Activated CD8-positive, alpha-beta T cell treated with anti-CD3 and anti-CD28 coated beads for 36 hours (primary cell): ENCODE data around the gene SNCAIP. TPM values are rescaled to one million over a fixed set of nuclear protein-coding genes. Genes with fewer than 3 reads are reported as not detected.

ENCODE experiments used
- ATAC-seq: fragments of 200-7000 bp; cut with Tn5 transposase; one replicate; pipeline ENCODE4 v1.10.0; 2021; ENCODE audit warnings: mild to moderate bottlenecking, moderate library complexity
- CTCF ChIA-PET: fragments of 350-600 bp; sonication (Branson Sonifier 250); formaldehyde crosslinking; loops from one replicate; lab custom pipeline; 2021; ENCODE audit warnings: antibody characterized with exemption; lab: Charles Lee
- POLR2A ChIA-PET: fragments of 350-600 bp; sonication (Branson Sonifier 250); formaldehyde crosslinking; loops from one replicate; lab custom pipeline; 2021; ENCODE audit warnings: antibody characterized with exemption; lab: Charles Lee
- DNase-seq: peaks from one replicate; pipeline ENCODE4 v3.0.0-alpha.2; 2020
- H3K27ac Mint-ChIP-seq: one replicate; pipeline ENCODE4 v1.8.0; 2021; ENCODE audit warnings: mild to moderate bottlenecking, mixed read lengths
- H3K27me3 Mint-ChIP-seq: one replicate; pipeline ENCODE4 v1.8.0; 2021; ENCODE audit warnings: mixed read lengths
- H3K36me3 Mint-ChIP-seq: one replicate; pipeline ENCODE4 v1.8.0; 2021; ENCODE audit warnings: low read depth, mixed read lengths
- H3K4me1 Mint-ChIP-seq: one replicate; pipeline ENCODE4 v1.8.0; 2021; ENCODE audit warnings: low read depth, mixed read lengths
- H3K4me3 Mint-ChIP-seq: one replicate; pipeline ENCODE4 v1.8.0; 2021; ENCODE audit warnings: mild to moderate bottlenecking, moderate library complexity, mixed read lengths
- H3K9me3 Mint-ChIP-seq: one replicate; pipeline ENCODE4 v1.8.0; 2021; ENCODE audit warnings: mixed read lengths
- intact Hi-C: fragments of 100-400 bp; cut with micrococcal nuclease; formaldehyde crosslinking; loops from one replicate; pipeline ENCODE4 v1.10.0; 2022
- total RNA-seq, 2 experiments: library from RNA; stranded (reverse); gene quantifications; one replicate each; pipeline ENCODE4 v1.2.3, GENCODE V29; 2021
- TF ChIP-seq, protein P1 (sequence below): fragments of 200-600 bp; IDR thresholded peaks from one replicate; pipeline ENCODE4 v1.8.0; 2022; ENCODE audit warnings: antibody characterized with exemption, mild to moderate bottlenecking

Gene SNCAIP
- total RNA-seq, 2 experiments from 2014 or later = not detected

DNA sequence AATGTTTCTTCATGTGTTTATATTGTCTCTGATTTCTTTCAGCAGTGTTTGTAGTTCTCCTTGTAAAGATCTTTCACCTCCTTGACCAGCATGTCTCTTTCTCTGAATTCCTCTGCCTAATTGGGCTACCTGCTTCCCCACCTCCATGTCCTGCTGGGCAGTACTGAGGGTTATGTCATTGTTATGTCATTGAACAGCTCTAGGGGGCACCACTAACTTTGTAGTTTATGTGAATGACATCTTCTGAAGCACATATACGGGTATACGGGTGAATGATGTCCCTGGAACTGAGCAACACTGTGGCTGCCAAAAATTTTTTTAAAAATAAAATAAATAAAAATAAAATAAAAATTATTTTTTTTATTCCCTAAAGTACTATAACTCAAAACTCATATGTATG is 16.9 kb upstream of the SNCAIP start:
- no peaks in the 10 kb centered on the region for H3K9me3 Mint-ChIP-seq
- no peaks in the 10 kb centered on the region for H3K36me3 Mint-ChIP-seq
- no peak overlapping the region for H3K27ac Mint-ChIP-seq
- H3K4me3 Mint-ChIP-seq = no peak overlapping the region
- peaks cover 5% of the 10 kb centered on the region for H3K27me3 Mint-ChIP-seq
- DNase-seq = no peak
- CTCF ChIA-PET = interaction anchor here (1.2 kb wide), 1 partner anchor 10 kb away, joined by 3 read pairs; no protein-coding TSS in a partner anchor
- TF ChIP-seq, protein P1, sequence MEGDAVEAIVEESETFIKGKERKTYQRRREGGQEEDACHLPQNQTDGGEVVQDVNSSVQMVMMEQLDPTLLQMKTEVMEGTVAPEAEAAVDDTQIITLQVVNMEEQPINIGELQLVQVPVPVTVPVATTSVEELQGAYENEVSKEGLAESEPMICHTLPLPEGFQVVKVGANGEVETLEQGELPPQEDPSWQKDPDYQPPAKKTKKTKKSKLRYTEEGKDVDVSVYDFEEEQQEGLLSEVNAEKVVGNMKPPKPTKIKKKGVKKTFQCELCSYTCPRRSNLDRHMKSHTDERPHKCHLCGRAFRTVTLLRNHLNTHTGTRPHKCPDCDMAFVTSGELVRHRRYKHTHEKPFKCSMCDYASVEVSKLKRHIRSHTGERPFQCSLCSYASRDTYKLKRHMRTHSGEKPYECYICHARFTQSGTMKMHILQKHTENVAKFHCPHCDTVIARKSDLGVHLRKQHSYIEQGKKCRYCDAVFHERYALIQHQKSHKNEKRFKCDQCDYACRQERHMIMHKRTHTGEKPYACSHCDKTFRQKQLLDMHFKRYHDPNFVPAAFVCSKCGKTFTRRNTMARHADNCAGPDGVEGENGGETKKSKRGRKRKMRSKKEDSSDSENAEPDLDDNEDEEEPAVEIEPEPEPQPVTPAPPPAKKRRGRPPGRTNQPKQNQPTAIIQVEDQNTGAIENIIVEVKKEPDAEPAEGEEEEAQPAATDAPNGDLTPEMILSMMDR = no peak
- H3K4me1 Mint-ChIP-seq = no peaks in the 10 kb centered on the region
- no peak for ATAC-seq
- POLR2A ChIA-PET = no interaction called here
- intact Hi-C loops = no loop called here

DNA sequence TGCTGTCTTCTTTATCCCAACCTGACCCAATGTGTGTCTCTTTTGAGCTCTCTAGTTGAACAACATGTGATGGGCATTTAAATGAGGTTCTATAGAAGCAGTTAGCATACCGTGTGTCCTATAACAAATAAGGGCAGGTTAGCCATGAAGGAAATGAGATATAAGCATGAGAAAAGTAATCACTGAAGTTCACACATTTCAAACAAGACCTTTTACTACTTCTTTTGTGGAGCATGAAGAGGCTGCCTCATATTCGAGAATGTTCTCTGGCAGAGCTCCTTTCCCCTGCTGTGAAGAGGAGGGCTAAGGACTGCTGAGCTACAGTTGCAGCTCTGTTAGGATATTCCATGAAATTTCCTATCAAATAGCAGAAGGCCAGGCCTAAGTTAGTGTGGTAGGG is 15.2 kb upstream of the SNCAIP start:
- H3K36me3 Mint-ChIP-seq = no peaks in the 10 kb centered on the region

DNA sequence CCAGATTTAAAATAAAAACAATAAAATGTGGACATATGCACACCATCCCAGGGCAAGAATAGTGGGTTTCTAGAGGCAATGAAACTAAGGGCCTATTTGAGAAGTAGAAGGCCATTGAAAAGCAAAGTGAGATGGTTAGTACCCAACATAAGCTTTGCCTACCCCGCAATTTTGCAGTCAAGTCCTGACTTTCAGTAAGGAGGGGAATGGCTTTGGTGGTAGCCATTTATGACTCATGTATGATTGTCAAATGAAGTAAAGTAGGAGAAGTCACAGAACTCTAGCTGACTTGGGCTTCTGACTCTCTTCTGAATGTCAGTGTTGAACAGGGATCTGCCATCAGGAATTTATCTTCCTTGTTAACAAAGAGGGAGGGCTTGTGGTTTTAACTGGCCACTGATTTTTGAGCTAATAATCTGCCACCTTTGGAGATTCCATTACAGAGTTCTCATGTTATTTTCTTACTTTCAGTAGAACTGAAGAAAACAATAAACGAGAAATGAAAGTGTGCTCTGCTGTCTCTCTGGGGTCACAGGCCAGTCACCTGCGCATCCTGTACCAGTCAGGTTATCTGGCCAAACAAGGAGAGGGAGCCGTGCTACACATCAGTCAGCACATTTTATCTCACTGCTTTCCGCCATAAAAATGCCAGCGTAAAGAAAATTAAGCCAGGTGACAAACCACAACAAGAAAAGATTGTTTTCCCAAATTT is 14.3 kb upstream of the SNCAIP start:
- Mint-ChIP-seq H3K27ac (no peak overlapping the region), H3K9me3 (no peaks in the 10 kb centered on the region), H3K4me3 (no peak overlapping the region), H3K36me3 (no peaks in the 10 kb centered on the region), H3K27me3 (peaks cover 3% of the 10 kb centered on the region), H3K4me1 (no peaks in the 10 kb centered on the region)
- ATAC-seq (no peak), DNase-seq (no peak)
- intact Hi-C loops = no loop called here
- TF ChIP-seq, protein P1 = no peak
- ChIA-PET POLR2A (no interaction called here), CTCF (no interaction called here)

More for the DNA sequence above, 15.2 kb upstream of the SNCAIP start:
- Mint-ChIP-seq H3K27ac (no peak overlapping the region), H3K4me3 (no peak overlapping the region), H3K27me3 (peaks cover 3% of the 10 kb centered on the region), H3K4me1 (no peaks in the 10 kb centered on the region), H3K9me3 (no peaks in the 10 kb centered on the region)
- intact Hi-C loops = no loop called here
- ChIA-PET CTCF (no interaction called here), POLR2A (no interaction called here)
- DNase-seq = no peak
- TF ChIP-seq, protein P1 = no peak
- no peak for ATAC-seq

DNA sequence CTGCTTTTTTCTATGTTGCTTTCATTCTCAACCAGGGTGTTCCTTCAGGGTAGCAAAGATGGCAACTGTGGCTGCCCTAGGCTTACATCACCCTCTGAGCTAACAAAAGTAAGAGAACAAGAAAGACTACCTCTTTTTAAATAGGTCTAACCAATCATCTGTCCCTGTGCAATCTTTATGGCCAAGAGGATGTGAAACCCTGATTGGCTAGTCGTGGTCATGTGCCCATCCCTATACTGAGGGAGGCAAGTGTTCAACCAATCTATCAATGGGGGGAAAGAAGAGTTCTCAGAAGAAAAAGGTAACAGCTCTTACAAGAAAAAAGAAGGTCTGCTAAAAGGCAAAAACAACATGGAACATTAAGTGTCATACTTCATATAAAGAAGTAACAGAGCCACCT is 11.7 kb upstream of the SNCAIP start:
- POLR2A ChIA-PET = interaction anchor here (0.6 kb wide), 1 partner anchor 1256 kb away, joined by 3 read pairs; no protein-coding TSS in a partner anchor
- intact Hi-C loops = no loop called here
- CTCF ChIA-PET = no interaction called here
- no peaks in the 10 kb centered on the region for H3K9me3 Mint-ChIP-seq
- peaks cover 2% of the 10 kb centered on the region for H3K27me3 Mint-ChIP-seq
- H3K4me1 Mint-ChIP-seq = no peaks in the 10 kb centered on the region
- no peaks in the 10 kb centered on the region for H3K36me3 Mint-ChIP-seq
- H3K27ac Mint-ChIP-seq = no peak overlapping the region
- no peak for ATAC-seq
- H3K4me3 Mint-ChIP-seq = no peak overlapping the region
- TF ChIP-seq, protein P1 = no peak
- DNase-seq = no peak

DNA sequence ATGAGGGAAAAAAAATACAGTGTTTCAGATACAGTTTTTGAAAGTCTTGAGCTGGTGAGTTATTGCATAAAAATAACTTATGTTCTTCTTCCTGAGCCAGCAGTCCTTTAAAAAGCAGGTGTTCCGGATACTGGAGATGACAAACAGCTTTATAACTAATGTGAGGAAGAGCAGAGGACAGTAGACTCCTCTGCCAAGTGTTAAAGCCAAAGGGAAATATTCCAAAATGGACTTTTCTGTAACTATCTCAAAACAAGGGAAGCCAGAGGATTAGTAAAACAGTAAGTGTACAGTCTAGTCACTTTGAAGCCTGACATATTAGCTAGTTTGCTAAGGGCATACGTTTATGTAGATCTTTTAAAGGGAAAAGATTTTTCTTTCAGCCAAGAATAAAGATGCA is 11.0 kb upstream of the SNCAIP start:
- Mint-ChIP-seq H3K4me3 (no peak overlapping the region), H3K27me3 (peaks cover 2% of the 10 kb centered on the region), H3K9me3 (no peaks in the 10 kb centered on the region), H3K36me3 (no peaks in the 10 kb centered on the region), H3K4me1 (no peaks in the 10 kb centered on the region), H3K27ac (no peak overlapping the region)
- intact Hi-C loops = no loop called here
- ChIA-PET CTCF (no interaction called here), POLR2A (no interaction called here)
- TF ChIP-seq, protein P1 = no peak
- no peak for ATAC-seq
- no peak for DNase-seq
